ENCODE measurements around the gene BMAL1. TPM values are rescaled to one million over a fixed set of nuclear protein-coding genes. Genes with fewer than 3 reads are reported as not detected.

The BMAL1 gene
- total RNA-seq, 1 donor from 2014 or later, result 7.0 TPM

DNA sequence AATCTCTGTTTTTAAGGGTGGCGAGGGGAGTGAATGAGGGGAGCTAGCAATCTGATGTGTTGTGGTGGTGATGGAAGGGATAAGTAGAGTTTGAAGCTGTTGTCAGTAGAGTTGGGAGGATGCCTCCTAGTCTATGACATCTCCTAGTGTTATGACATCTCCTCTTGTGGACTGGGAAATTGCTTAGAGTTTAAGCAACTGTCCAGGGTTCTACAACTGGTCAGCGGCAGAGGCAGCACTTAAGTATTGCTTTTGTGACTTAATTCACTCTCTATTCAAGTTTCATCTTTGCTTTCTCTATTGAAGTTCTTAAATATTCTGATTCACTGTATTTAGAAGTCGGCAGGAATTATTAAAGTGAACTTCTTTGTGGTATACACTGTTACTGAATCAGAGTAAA is 13.8 kb downstream of the BMAL1 start:
- no peak for TF ChIP-seq CTCF (IDR thresholded peaks at IDR 0.05; ENCODE audit: unreplicated experiment)
- no peaks in the 10 kb centered on the region for H3K36me3 Mint-ChIP-seq (ENCODE audit: insufficient read depth)
- no peak for DNase-seq (ENCODE audit: low spot score, unreplicated experiment)
- no peaks in the 10 kb centered on the region for H3K4me1 Mint-ChIP-seq (ENCODE audit: low read depth)
- no peak overlapping the region for H3K27ac Mint-ChIP-seq
- no peaks in the 10 kb centered on the region for H3K9me3 Mint-ChIP-seq (ENCODE audit: low read depth)
- peaks cover 16% of the 10 kb centered on the region for H3K27me3 Mint-ChIP-seq
- no peak overlapping the region for H3K4me3 Mint-ChIP-seq (ENCODE audit: low read depth)

DNA sequence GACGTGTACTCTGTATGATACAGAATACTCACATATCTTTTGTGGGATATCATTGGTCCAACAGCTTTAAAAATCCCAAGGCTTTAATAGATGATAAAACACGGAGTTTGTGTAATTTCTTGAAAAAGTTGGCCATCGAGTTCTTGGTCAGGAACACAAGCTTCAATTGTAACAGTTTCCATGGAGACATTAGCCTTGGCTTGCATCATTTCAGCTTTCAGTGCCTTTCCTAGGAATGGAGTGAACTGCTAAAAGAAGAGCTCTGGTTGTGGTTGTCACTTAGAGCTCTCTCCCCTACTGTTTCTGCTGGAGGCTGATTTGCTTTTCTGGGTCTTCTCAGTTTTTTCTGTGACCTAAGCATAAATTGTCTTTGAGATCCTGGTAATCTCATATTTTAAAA is 14.2 kb downstream of the BMAL1 start:
- H3K4me1 Mint-ChIP-seq (ENCODE audit: low read depth), result no peaks in the 10 kb centered on the region
- no peaks in the 10 kb centered on the region for H3K36me3 Mint-ChIP-seq (ENCODE audit: insufficient read depth)
- no peaks in the 10 kb centered on the region for H3K9me3 Mint-ChIP-seq (ENCODE audit: low read depth)
- DNase-seq (ENCODE audit: low spot score, unreplicated experiment), result no peak
- no peak overlapping the region for H3K27ac Mint-ChIP-seq
- TF ChIP-seq CTCF (IDR thresholded peaks at IDR 0.05; ENCODE audit: unreplicated experiment), result no peak
- no peak overlapping the region for H3K4me3 Mint-ChIP-seq (ENCODE audit: low read depth)
- H3K27me3 Mint-ChIP-seq, result peaks cover 16% of the 10 kb centered on the region

- Mint-ChIP-seq H3K27me3 (peaks cover 16% of the 10 kb centered on the region), H3K36me3 (ENCODE audit: insufficient read depth) (no peaks in the 10 kb centered on the region), H3K9me3 (ENCODE audit: low read depth) (no peaks in the 10 kb centered on the region), H3K4me3 (ENCODE audit: low read depth) (no peak overlapping the region), H3K4me1 (ENCODE audit: low read depth) (no peaks in the 10 kb centered on the region), H3K27ac (no peak overlapping the region)
- no peak for DNase-seq (ENCODE audit: low spot score, unreplicated experiment)
- no peak for TF ChIP-seq CTCF (IDR thresholded peaks at IDR 0.05; ENCODE audit: unreplicated experiment)
Measured at GRCh38 chr11:13292970-13293369, 15.4 kb downstream of the BMAL1 start.

GRCh38 chr11:13294178-13294577 is 16.6 kb downstream of the BMAL1 start:
- H3K9me3 Mint-ChIP-seq (ENCODE audit: low read depth), result no peaks in the 10 kb centered on the region
- DNase-seq (ENCODE audit: low spot score, unreplicated experiment), result no peak
- TF ChIP-seq CTCF (IDR thresholded peaks at IDR 0.05; ENCODE audit: unreplicated experiment), result no peak
- H3K4me3 Mint-ChIP-seq (ENCODE audit: low read depth), result no peak overlapping the region
- no peaks in the 10 kb centered on the region for H3K36me3 Mint-ChIP-seq (ENCODE audit: insufficient read depth)
- H3K4me1 Mint-ChIP-seq (ENCODE audit: low read depth), result peaks cover 2% of the 10 kb centered on the region
- no peak overlapping the region for H3K27ac Mint-ChIP-seq
- H3K27me3 Mint-ChIP-seq, result peaks cover 16% of the 10 kb centered on the region

DNA sequence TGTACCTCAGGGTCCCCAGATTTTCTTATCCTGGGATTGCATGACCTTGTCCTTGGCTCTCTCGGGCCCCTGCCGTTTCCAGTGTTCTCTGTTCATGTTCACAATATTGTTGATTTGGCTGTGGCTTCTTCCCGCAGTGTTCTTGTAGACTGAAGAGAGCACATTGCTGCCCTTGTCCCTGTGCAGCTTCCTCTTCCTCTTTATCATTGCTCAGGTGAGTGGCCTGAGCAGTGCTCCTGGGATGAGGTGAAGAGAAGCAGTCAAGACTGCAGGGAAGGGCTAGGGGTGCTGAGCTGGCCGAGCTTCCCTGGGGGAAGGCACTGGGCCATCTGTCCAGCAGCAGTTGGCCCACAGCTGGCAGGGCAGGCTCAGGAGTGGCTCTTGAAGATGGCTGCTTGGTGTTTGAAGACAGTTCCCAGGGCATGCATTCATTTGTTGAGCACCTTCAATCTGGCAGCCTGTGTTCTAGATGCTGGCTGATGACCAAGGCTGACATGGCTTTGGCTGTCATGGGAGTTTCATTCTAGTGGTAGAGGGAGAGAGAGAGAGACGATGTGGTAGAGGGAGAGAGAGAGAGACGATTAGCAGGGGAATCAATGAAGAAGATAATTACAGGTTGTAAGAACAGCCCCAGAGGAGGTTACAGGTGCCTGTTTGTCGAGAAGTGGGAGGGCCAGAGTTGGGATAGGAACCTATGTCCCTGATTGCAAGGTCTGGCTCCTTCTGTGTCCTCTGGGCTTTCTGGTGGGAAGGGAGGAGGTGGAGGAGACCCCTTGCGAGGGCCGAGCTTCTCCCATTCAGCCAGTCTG is 17.4 kb downstream of the BMAL1 start:
- TF ChIP-seq CTCF (IDR thresholded peaks at IDR 0.05; ENCODE audit: unreplicated experiment), result no peak
- no peak overlapping the region for H3K4me3 Mint-ChIP-seq (ENCODE audit: low read depth)
- no peaks in the 10 kb centered on the region for H3K36me3 Mint-ChIP-seq (ENCODE audit: insufficient read depth)

More for the DNA sequence above, 17.4 kb downstream of the BMAL1 start:
- H3K27me3 Mint-ChIP-seq, result peaks cover 16% of the 10 kb centered on the region
- H3K9me3 Mint-ChIP-seq (ENCODE audit: low read depth), result no peaks in the 10 kb centered on the region
- no peak overlapping the region for H3K27ac Mint-ChIP-seq
- DNase-seq (ENCODE audit: low spot score, unreplicated experiment), result no peak
- peaks cover 2% of the 10 kb centered on the region for H3K4me1 Mint-ChIP-seq (ENCODE audit: low read depth)

All from progenitor cell of endocrine pancreas (in vitro differentiated cells).